Heart left ventricle (tissue), 16 donors: ENCODE results near the gene SH3TC2. TPM values are rescaled to one million over a fixed set of nuclear protein-coding genes. Genes with fewer than 3 reads are reported as not detected.

ENCODE experiments used
- ATAC-seq, 4 donors: fragments of 200-7000 bp; cut with Tn5 transposase; one replicate each; pipeline ENCODE4 v1.9.1; 2020 to 2022; ENCODE audit warnings: moderate library complexity in 4 of 4, mild to moderate bottlenecking in 3 of 4, moderate number of reproducible peaks in 1 of 4
- DNase-seq, 5 donors: peaks; one replicate each; pipeline ENCODE4 v3.0.0-alpha.2; 2020
- H3K27ac ChIP-seq, 12 donors: fragments of 200-600 bp; sonication (generic) in 4 of 12; one replicate each; pipeline versions ENCODE4 v1.5.0 to v1.8.0; 2016 to 2022; ENCODE audit warnings: mild to moderate bottlenecking in 2 of 12
- H3K27me3 ChIP-seq, 9 donors: fragments of 200-600 bp; sonication (generic) in 2 of 9; one replicate each; pipeline versions ENCODE4 v1.5.1 to v1.8.0; 2016 to 2022; ENCODE audit warnings: mild to moderate bottlenecking in 3 of 9
- H3K36me3 ChIP-seq, 9 donors: fragments of 200-600 bp; sonication (generic) in 2 of 9; one replicate each; pipeline versions ENCODE4 v1.5.0 to v1.8.0; 2018 to 2022; ENCODE audit warnings: mild to moderate bottlenecking in 2 of 9
- H3K4me1 ChIP-seq, 12 donors: fragments of 200-600 bp; sonication (generic) in 4 of 12; one replicate each; pipeline versions ENCODE4 v1.5.0 to v1.8.0; 2016 to 2022; ENCODE audit warnings: mild to moderate bottlenecking in 3 of 12
- H3K4me3 ChIP-seq, 12 donors: fragments of 200-600 bp; sonication (generic) in 4 of 12; one replicate each; pipeline versions ENCODE4 v1.5.0 to v1.8.0; 2017 to 2022; ENCODE audit warnings: mild to moderate bottlenecking in 9 of 12, moderate library complexity in 4 of 12
- H3K9me3 ChIP-seq, 12 donors: fragments of 200-600 bp; sonication (generic) in 4 of 12; one replicate each; pipeline versions ENCODE4 v1.5.0 to v1.8.0; 2016 to 2022; ENCODE audit warnings: mild to moderate bottlenecking in 1 of 12
- CTCF ChIP-seq, 12 donors: fragments of 200-600 bp; sonication (generic) in 4 of 12; IDR thresholded peaks; one replicate each; pipeline versions ENCODE4 v1.5.0 to v1.8.0; 2018 to 2022; ENCODE audit warnings: antibody characterized with exemption in 12 of 12, mild to moderate bottlenecking in 5 of 12
- POLR2A ChIP-seq, 2 donors: fragments of 450-650 bp; IDR thresholded peaks; one replicate each; pipeline ENCODE4 v1.6.1; 2017; ENCODE audit warnings: antibody characterized with exemption in 2 of 2, mild to moderate bottlenecking in 2 of 2, moderate library complexity in 2 of 2
- WGBS, 4 donors: extraction: QIAGEN DNeasy Blood & Tissue Kit in 2 of 4; methylation state at CpG; one replicate each; pipeline versions ENCODE4 v1.1.5 to v1.1.7; 2013 to 2018; 5-methylcytosine and 5-hydroxymethylcytosine counted together
- intact Hi-C, 10 donors: fragments of 100-400 bp; cut with DNase I; formaldehyde crosslinking; loops; one replicate each; pipeline versions ENCODE4 v1.11.1 to v1.14.2; 2022
- polyA plus RNA-seq, 2 donors: library from polyadenylated mRNA; stranded (reverse); fragments of 200-250 nt; gene quantifications; one replicate each; pipeline ENCODE4 v1.2.3, GENCODE V29; 2013
- total RNA-seq, 9 donors: library from RNA; depleted of rRNA in 2 of 9; stranded (reverse); fragments of >200 nt in 2 of 9; fragmentation: NEBNext Ultra II Directional in 3 of 9; extraction: Animal tissue kit (Norgen Biotek cat#: 25700) in 3 of 9; gene quantifications; one replicate each; pipeline versions ENCODE4 v1.1.0 to v1.2.4, GENCODE V29; 2016 to 2023
- donor health status: ischemic (EF 13 %, LVEDD 7.1; RV severe dilation, severe dysfunction).
- donor health status: healthy with polysubstance abuse.
- donor health status: DM: no; HTN: yes; CAD: no.
- donor health status: DM: no; HTN: no; CAD: no.
- donor health status: ischemic (EF 25% LVEDD 6.9; RV normal size, moderate dysfunction).
- donor health status: ischemic (EF 25% LVEDD 5.7; RV mildly dilated, moderate dysfunction).
- donor health status: healthy.
- donor health status: DM: yes; HTN: yes; CAD: no.
- donor health status: ischemic (EF 35%, LVEDD 5.7; RV mildly dilated, moderate dysfunction).
- donor health status: nonischemic (EF 11% LVEDD 7.7; RV severe dilation, severe dysfunction).
- donor health status: DM: yes; HTN: yes; CAD: no.
- donor health status: PGD.
- donor health status: ischemic (EF 29% LVEDD 5.4; RV normal size, mild dysfunction).
- donor health status: nonischemic (EF 23%, LVEDD 6.1; RV moderate dilation, normal function).

SH3TC2 gene
- total and polyA plus RNA-seq, 11 donors: 1.6 to 12.7 (median 4.0) TPM

GRCh38 chr5:149028984-149029383, 33.9 kb downstream of the SH3TC2 start:
- Histone ChIP-seq H3K27me3 (no peaks in the 10 kb centered on the region), H3K36me3 (peaks cover 0 to 17% (median 0%) of the 10 kb centered on the region in 9 donors), H3K9me3 (no peaks in the 10 kb centered on the region), H3K4me3 (no peak overlapping the region), H3K4me1 (peaks cover 0 to 8% (median 5%) of the 10 kb centered on the region in 12 donors), H3K27ac (no peak overlapping the region)
- no peak for TF ChIP-seq POLR2A (IDR thresholded peaks at IDR 0.05)
- TF ChIP-seq CTCF (IDR thresholded peaks at IDR 0.05): no peak
- DNase-seq: no peak
- ATAC-seq: no peak
- WGBS, 4 donors: 78 to 86% (median 84%) methylated on average over 5 of the region's 5 CpGs
- intact Hi-C loops: no loop called here

GRCh38 chr5:149028161-149028560, 34.7 kb downstream of the SH3TC2 start:
- Histone ChIP-seq H3K36me3 (peaks cover 0 to 17% (median 0%) of the 10 kb centered on the region in 9 donors), H3K4me3 (no peak overlapping the region), H3K9me3 (no peaks in the 10 kb centered on the region), H3K27ac (no peak overlapping the region), H3K4me1 (peaks cover 0 to 9% (median 5%) of the 10 kb centered on the region in 12 donors), H3K27me3 (no peaks in the 10 kb centered on the region)
- 78 to 97% (median 92%) methylated on average over 5 to 6 of the region's 6 CpGs for WGBS, 4 donors
- intact Hi-C loops: no loop called here
- no peak for TF ChIP-seq POLR2A (IDR thresholded peaks at IDR 0.05)
- ATAC-seq: no peak
- no peak for DNase-seq

GRCh38 chr5:149027636-149028035, 35.2 kb downstream of the SH3TC2 start:
- H3K4me3 ChIP-seq: no peak overlapping the region
- intact Hi-C loops: no loop called here
- H3K9me3 ChIP-seq: no peaks in the 10 kb centered on the region
- H3K36me3 ChIP-seq: peaks cover 0 to 17% (median 0%) of the 10 kb centered on the region in 9 donors
- ATAC-seq (no peak), DNase-seq (no peak)
- 91 to 97% (median 97%) methylated on average over 5 to 12 of the region's 12 CpGs for WGBS, 4 donors
- H3K27ac ChIP-seq: no peak overlapping the region
- H3K27me3 ChIP-seq: no peaks in the 10 kb centered on the region
- H3K4me1 ChIP-seq: peaks cover 0 to 9% (median 5%) of the 10 kb centered on the region in 12 donors
- no peak for TF ChIP-seq POLR2A (IDR thresholded peaks at IDR 0.05)
- TF ChIP-seq CTCF (IDR thresholded peaks at IDR 0.05): no peak

GRCh38 chr5:149024943-149025342, 37.9 kb downstream of the SH3TC2 start:
- DNase-seq (no peak), ATAC-seq (peak in 2 of 4 donors; percentile 7 to 12)
- Histone ChIP-seq H3K27ac (no peak overlapping the region), H3K9me3 (no peaks in the 10 kb centered on the region), H3K4me3 (no peak overlapping the region), H3K4me1 (peaks cover 0 to 9% (median 5%) of the 10 kb centered on the region in 12 donors), H3K36me3 (peaks cover 0 to 17% (median 0%) of the 10 kb centered on the region in 9 donors), H3K27me3 (no peaks in the 10 kb centered on the region)
- intact Hi-C loops: no loop called here
- TF ChIP-seq POLR2A (IDR thresholded peaks at IDR 0.05) (no peak), CTCF (IDR thresholded peaks at IDR 0.05) (no peak)

GRCh38 chr5:149024477-149024876, 38.4 kb downstream of the SH3TC2 start:
- DNase-seq: no peak
- Histone ChIP-seq H3K36me3 (peaks cover 0 to 17% (median 0%) of the 10 kb centered on the region in 9 donors), H3K4me1 (peaks cover 0 to 9% (median 6%) of the 10 kb centered on the region in 12 donors), H3K4me3 (no peak overlapping the region), H3K27ac (no peak overlapping the region), H3K9me3 (no peaks in the 10 kb centered on the region), H3K27me3 (no peaks in the 10 kb centered on the region)
- ATAC-seq: peak in 3 of 4 donors; percentile 34 to 63 (median 50)
- WGBS, 4 donors: 0 to 13% (median 8%) methylated on average over 1 of the region's 1 CpG
- TF ChIP-seq CTCF (IDR thresholded peaks at IDR 0.05) (no peak), POLR2A (IDR thresholded peaks at IDR 0.05) (no peak)
- intact Hi-C loops: no loop called here
